ENCODE results near the gene EXOC3L2. TPM values are rescaled to one million over a fixed set of nuclear protein-coding genes. Genes with fewer than 3 reads are reported as not detected.
A peak's percentile ranks its signal among the peaks of the same experiment; 100 is the strongest.
"Not testable (repeated sequence)": the region's sequence is repeated elsewhere in the genome, so short reads cannot be mapped to it uniquely, and the experiment has no call there.

Gene EXOC3L2
- total and polyA plus RNA-seq, 9 donors: 0.93 to 2.0 (median 1.7) TPM

GRCh38 chr19:45276284-45276687 lies 31.1 kb upstream of the EXOC3L2 start:
- peaks cover 3% of the 10 kb centered on the region for H3K4me1 ChIP-seq (ENCODE audit: control insufficient read depth, insufficient read depth, low read length)
- 71% methylated on average over 1 of the region's 7 CpGs for WGBS (ENCODE audit: insufficient coverage)
- no peaks in the 10 kb centered on the region for H3K27me3 ChIP-seq (ENCODE audit: control insufficient read depth, insufficient read depth, low read length)
- H3K27ac ChIP-seq (ENCODE audit: low read length): no peak overlapping the region
- no peak overlapping the region for H3K4me3 ChIP-seq (ENCODE audit: low read length)
- H3K9me3 ChIP-seq (replicated peaks; ENCODE audit: control insufficient read depth, low read depth, low read length): no peaks in the 10 kb centered on the region
- H3K36me3 ChIP-seq (ENCODE audit: control insufficient read depth, insufficient read depth, low read length): peaks cover 66% of the 10 kb centered on the region
- peak; percentile 70 for DNase-seq

- DNase-seq: peak; percentile 35
- no peaks in the 10 kb centered on the region for H3K9me3 ChIP-seq (replicated peaks; ENCODE audit: control insufficient read depth, low read depth, low read length)
- no peaks in the 10 kb centered on the region for H3K27me3 ChIP-seq (ENCODE audit: control insufficient read depth, insufficient read depth, low read length)
- H3K4me1 ChIP-seq (ENCODE audit: control insufficient read depth, insufficient read depth, low read length): peaks cover 3% of the 10 kb centered on the region
- peaks cover 63% of the 10 kb centered on the region for H3K36me3 ChIP-seq (ENCODE audit: control insufficient read depth, insufficient read depth, low read length)
- WGBS (ENCODE audit: insufficient coverage): 48% methylated on average over 4 of the region's 12 CpGs
- H3K4me3 ChIP-seq (ENCODE audit: low read length): no peak overlapping the region
- no peak overlapping the region for H3K27ac ChIP-seq (ENCODE audit: low read length)
These were observed 30.3 kb upstream of the EXOC3L2 start for GRCh38 chr19:45275370-45275971.

DNA sequence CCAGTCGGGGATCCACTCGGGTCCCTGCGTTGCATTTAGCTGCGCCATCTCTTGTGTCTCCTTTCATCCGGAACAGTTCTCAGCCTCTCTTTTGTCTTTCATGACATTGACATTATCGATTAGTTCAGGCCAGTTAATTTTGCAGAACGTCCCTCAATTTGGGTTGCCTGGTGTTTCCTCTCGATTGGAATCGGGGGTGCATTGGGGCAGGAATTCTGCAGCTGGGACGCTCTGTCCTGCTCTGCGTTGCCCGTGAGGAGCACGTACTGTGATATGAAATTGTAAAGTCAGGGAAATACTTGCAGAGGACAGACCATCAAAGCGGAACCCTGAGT lies 28.3 kb upstream of the EXOC3L2 start:
- WGBS (ENCODE audit: insufficient coverage): 74% methylated on average over 12 of the region's 14 CpGs
- H3K4me3 ChIP-seq (ENCODE audit: low read length): no peak overlapping the region

GRCh38 chr19:45271735-45272108 lies 26.5 kb upstream of the EXOC3L2 start:
- Histone ChIP-seq H3K9me3 (replicated peaks; ENCODE audit: control insufficient read depth, low read depth, low read length) (no peaks in the 10 kb centered on the region), H3K36me3 (ENCODE audit: control insufficient read depth, insufficient read depth, low read length) (peaks cover 56% of the 10 kb centered on the region), H3K4me3 (ENCODE audit: low read length) (no peak overlapping the region), H3K27ac (ENCODE audit: low read length) (no peak overlapping the region), H3K27me3 (ENCODE audit: control insufficient read depth, insufficient read depth, low read length) (no peaks in the 10 kb centered on the region), H3K4me1 (ENCODE audit: control insufficient read depth, insufficient read depth, low read length) (peaks cover 3% of the 10 kb centered on the region)
- DNase-seq: no peak
- 79% methylated on average over 7 of the region's 7 CpGs for WGBS (ENCODE audit: insufficient coverage)

More for the DNA sequence above, 28.3 kb upstream of the EXOC3L2 start:
- no peak overlapping the region for H3K27ac ChIP-seq (ENCODE audit: low read length)
- no peaks in the 10 kb centered on the region for H3K9me3 ChIP-seq (replicated peaks; ENCODE audit: control insufficient read depth, low read depth, low read length)
- H3K27me3 ChIP-seq (ENCODE audit: control insufficient read depth, insufficient read depth, low read length): no peaks in the 10 kb centered on the region
- DNase-seq: no peak
- peaks cover 66% of the 10 kb centered on the region for H3K36me3 ChIP-seq (ENCODE audit: control insufficient read depth, insufficient read depth, low read length)
- H3K4me1 ChIP-seq (ENCODE audit: control insufficient read depth, insufficient read depth, low read length): peaks cover 3% of the 10 kb centered on the region

DNA sequence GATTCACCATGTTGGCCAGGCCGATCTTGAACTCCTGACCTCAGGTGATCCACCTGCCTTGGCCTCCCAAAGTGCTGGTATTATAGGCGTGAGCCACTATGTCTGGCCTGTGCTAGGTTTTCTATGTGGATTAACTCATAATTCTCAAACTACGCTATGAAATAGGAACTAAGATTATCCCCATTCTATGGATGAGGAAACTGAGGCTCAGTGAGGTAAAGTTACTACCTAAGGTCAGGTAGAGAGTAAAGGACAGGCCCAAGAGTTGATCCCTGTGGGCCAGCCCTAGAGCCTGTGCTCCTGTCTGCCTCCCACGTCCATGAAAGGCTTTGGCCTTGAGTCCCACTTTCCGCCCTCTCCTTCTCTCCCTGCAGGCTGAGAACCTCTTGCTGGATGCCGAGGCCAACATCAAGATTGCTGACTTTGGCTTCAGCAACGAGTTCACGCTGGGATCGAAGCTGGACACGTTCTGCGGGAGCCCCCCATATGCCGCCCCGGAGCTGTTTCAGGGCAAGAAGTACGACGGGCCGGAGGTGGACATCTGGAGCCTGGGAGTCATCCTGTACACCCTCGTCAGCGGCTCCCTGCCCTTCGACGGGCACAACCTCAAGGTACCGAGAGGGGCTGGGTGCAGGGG lies 26.0 kb upstream of the EXOC3L2 start:
- H3K27ac ChIP-seq (ENCODE audit: low read length): no peak overlapping the region
- H3K36me3 ChIP-seq (ENCODE audit: control insufficient read depth, insufficient read depth, low read length): peaks cover 59% of the 10 kb centered on the region

DNA sequence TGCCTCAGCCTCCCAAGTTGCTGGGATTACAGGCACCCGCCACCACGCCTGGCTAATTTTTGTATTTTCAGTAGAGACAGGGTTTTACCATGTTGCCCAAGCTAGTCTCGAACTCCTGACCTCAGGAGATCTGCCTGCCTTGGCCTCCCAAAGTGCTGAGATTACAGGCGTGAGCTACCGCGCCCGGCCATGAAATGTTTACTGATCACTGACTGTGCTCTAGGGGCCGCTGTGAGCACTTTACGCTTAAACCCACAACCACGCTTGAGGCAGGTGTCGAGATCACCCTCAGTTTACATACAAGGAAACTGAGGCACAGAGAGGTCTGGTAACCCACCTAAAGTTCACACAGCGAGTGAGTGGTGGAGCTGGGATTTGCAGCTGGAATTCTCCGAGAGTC lies 24.7 kb upstream of the EXOC3L2 start:
- not testable (repeated sequence) for H3K27ac ChIP-seq (ENCODE audit: low read length); DNase-seq; H3K9me3 ChIP-seq (replicated peaks; ENCODE audit: control insufficient read depth, low read depth, low read length); H3K4me1 ChIP-seq (ENCODE audit: control insufficient read depth, insufficient read depth, low read length); H3K27me3 ChIP-seq (ENCODE audit: control insufficient read depth, insufficient read depth, low read length); H3K4me3 ChIP-seq (ENCODE audit: low read length)
- WGBS (ENCODE audit: insufficient coverage): 85% methylated on average over 10 of the region's 13 CpGs
- peaks cover 70% of the 10 kb centered on the region for H3K36me3 ChIP-seq (ENCODE audit: control insufficient read depth, insufficient read depth, low read length)

More for the DNA sequence above, 26.0 kb upstream of the EXOC3L2 start:
- no peaks in the 10 kb centered on the region for H3K9me3 ChIP-seq (replicated peaks; ENCODE audit: control insufficient read depth, low read depth, low read length)
- peaks cover 2% of the 10 kb centered on the region for H3K4me1 ChIP-seq (ENCODE audit: control insufficient read depth, insufficient read depth, low read length)
- no peak for DNase-seq
- 83% methylated on average over 10 of the region's 21 CpGs for WGBS (ENCODE audit: insufficient coverage)
- H3K4me3 ChIP-seq (ENCODE audit: low read length): no peak overlapping the region
- H3K27me3 ChIP-seq (ENCODE audit: control insufficient read depth, insufficient read depth, low read length): no peaks in the 10 kb centered on the region

DNA sequence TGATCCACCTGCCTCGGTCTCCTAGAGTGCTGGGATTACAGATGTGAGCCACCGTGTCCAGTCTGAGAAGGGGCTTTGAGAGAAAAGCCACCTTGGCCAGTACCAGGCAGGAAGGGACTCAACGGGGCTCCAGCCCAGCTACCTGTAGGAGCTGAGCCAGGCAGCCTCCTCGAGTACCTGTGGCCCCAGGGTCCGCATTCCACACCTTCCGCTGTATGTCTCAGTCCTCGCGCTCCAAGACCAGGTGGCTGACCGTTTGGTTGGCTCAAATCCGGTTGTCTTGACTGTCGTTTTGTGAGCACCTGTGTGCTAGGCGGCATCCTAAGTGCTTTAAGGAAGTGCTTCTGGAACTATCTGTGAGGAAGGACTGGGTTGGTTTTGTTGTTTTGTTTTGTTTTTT lies 22.1 kb upstream of the EXOC3L2 start:
- no peak overlapping the region for H3K4me3 ChIP-seq (ENCODE audit: low read length)
- no peaks in the 10 kb centered on the region for H3K9me3 ChIP-seq (replicated peaks; ENCODE audit: control insufficient read depth, low read depth, low read length)
- WGBS (ENCODE audit: insufficient coverage): 98% methylated on average over 6 of the region's 12 CpGs
- no peaks in the 10 kb centered on the region for H3K4me1 ChIP-seq (ENCODE audit: control insufficient read depth, insufficient read depth, low read length)
- H3K27me3 ChIP-seq (ENCODE audit: control insufficient read depth, insufficient read depth, low read length): no peaks in the 10 kb centered on the region
- no peak overlapping the region for H3K27ac ChIP-seq (ENCODE audit: low read length)
- DNase-seq: no peak
- peaks cover 70% of the 10 kb centered on the region for H3K36me3 ChIP-seq (ENCODE audit: control insufficient read depth, insufficient read depth, low read length)

DNA sequence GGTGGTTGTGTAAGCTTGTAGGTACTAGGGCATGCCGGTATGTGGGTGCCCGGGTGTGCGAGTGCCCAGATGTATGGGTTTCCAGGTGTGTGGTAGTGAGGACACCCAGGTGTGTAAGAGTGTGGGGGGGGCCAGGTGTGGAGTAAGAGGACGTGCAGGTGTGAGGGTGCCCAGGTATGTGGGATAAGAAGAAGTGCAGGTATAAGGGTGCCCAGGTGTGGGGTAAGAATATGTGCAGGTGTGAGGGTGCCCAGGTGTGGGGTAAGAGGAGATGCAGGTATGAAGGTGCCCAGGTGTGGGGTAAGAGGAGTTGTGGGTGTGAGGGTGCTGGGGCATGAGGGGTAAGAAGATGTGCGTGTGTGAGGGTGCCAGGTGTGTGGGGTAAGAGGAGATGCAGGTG lies 20.2 kb upstream of the EXOC3L2 start:
- Histone ChIP-seq H3K4me1 (ENCODE audit: control insufficient read depth, insufficient read depth, low read length) (no peaks in the 10 kb centered on the region), H3K9me3 (replicated peaks; ENCODE audit: control insufficient read depth, low read depth, low read length) (peaks cover 3% of the 10 kb centered on the region), H3K36me3 (ENCODE audit: control insufficient read depth, insufficient read depth, low read length) (peaks cover 61% of the 10 kb centered on the region), H3K4me3 (ENCODE audit: low read length) (no peak overlapping the region), H3K27me3 (ENCODE audit: control insufficient read depth, insufficient read depth, low read length) (no peaks in the 10 kb centered on the region), H3K27ac (ENCODE audit: low read length) (no peak overlapping the region)
- DNase-seq: no peak
- WGBS (ENCODE audit: insufficient coverage): 96% methylated on average over 5 of the region's 5 CpGs

GRCh38 chr19:45264781-45265317 lies 19.6 kb upstream of the EXOC3L2 start:
- Histone ChIP-seq H3K36me3 (ENCODE audit: control insufficient read depth, insufficient read depth, low read length) (peaks cover 56% of the 10 kb centered on the region), H3K4me3 (ENCODE audit: low read length) (no peak overlapping the region), H3K27me3 (ENCODE audit: control insufficient read depth, insufficient read depth, low read length) (no peaks in the 10 kb centered on the region), H3K27ac (ENCODE audit: low read length) (no peak overlapping the region), H3K4me1 (ENCODE audit: control insufficient read depth, insufficient read depth, low read length) (no peaks in the 10 kb centered on the region), H3K9me3 (replicated peaks; ENCODE audit: control insufficient read depth, low read depth, low read length) (peaks cover 3% of the 10 kb centered on the region)
- no peak for DNase-seq
- WGBS (ENCODE audit: insufficient coverage): 94% methylated on average over 18 of the region's 19 CpGs

DNA sequence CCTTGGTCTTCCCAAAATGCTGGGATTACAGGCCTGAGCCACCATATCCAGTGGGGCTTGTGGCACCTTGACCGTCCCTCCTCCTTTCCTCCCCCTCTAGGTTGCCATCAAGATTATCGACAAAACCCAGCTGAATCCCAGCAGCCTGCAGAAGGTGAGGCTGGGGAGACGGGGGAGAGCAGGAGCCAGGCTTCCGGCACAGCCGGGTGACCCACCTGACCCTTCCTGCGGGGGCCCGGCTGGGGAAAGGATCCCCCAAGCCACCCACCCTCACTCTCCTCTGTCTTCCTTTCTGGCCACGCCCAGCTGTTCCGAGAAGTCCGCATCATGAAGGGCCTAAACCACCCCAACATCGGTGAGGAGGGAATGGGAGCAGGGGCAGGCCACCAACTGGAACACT lies 17.8 kb upstream of the EXOC3L2 start:
- no peaks in the 10 kb centered on the region for H3K27me3 ChIP-seq (ENCODE audit: control insufficient read depth, insufficient read depth, low read length)
- no peak overlapping the region for H3K27ac ChIP-seq (ENCODE audit: low read length)
- H3K36me3 ChIP-seq (ENCODE audit: control insufficient read depth, insufficient read depth, low read length): peaks cover 44% of the 10 kb centered on the region
- no peak for DNase-seq
- no peak overlapping the region for H3K4me3 ChIP-seq (ENCODE audit: low read length)
- no CpG with 5 or more reads among the region's 11 CpGs for WGBS (ENCODE audit: insufficient coverage)
- peaks cover 3% of the 10 kb centered on the region for H3K9me3 ChIP-seq (replicated peaks; ENCODE audit: control insufficient read depth, low read depth, low read length)
- H3K4me1 ChIP-seq (ENCODE audit: control insufficient read depth, insufficient read depth, low read length): no peaks in the 10 kb centered on the region

Measured in muscle of leg (tissue), 11 donors.